Measurements from ENCODE around the gene STK24. TPM values are rescaled to one million over a fixed set of nuclear protein-coding genes. Genes with fewer than 3 reads are reported as not detected.

STK24 gene
- total RNA-seq, 4 donors from 2014 or later: 29.7 to 73.5 (median 62.6) TPM

DNA sequence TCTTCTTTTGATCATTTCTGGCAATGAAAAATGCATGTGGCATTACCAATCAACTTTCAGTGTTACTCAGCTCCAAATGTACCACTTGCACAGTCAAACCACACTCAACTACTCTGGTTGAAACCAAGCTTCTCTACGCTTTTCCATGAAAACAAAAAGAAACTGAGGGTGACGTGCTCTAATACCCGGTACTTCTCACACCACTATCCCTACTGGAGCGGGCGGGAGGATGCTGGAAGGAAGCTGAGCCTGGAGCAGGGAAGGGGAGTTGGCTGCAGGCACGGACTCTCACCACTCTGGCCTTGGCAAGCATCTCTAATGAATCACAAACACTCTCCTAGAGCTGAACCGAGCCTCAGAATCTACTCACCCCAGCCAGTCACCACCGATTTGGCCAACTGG, 48.2 kb downstream of the STK24 start:
- no peak for DNase-seq
- Histone ChIP-seq H3K9me3 (no peaks in the 10 kb centered on the region), H3K4me1 (peaks cover 0 to 5% of the 10 kb centered on the region in 2 donors), H3K4me3 (no peak overlapping the region), H3K27me3 (no peaks in the 10 kb centered on the region), H3K27ac (no peak overlapping the region), H3K36me3 (no peaks in the 10 kb centered on the region)
- TF ChIP-seq, protein P1, sequence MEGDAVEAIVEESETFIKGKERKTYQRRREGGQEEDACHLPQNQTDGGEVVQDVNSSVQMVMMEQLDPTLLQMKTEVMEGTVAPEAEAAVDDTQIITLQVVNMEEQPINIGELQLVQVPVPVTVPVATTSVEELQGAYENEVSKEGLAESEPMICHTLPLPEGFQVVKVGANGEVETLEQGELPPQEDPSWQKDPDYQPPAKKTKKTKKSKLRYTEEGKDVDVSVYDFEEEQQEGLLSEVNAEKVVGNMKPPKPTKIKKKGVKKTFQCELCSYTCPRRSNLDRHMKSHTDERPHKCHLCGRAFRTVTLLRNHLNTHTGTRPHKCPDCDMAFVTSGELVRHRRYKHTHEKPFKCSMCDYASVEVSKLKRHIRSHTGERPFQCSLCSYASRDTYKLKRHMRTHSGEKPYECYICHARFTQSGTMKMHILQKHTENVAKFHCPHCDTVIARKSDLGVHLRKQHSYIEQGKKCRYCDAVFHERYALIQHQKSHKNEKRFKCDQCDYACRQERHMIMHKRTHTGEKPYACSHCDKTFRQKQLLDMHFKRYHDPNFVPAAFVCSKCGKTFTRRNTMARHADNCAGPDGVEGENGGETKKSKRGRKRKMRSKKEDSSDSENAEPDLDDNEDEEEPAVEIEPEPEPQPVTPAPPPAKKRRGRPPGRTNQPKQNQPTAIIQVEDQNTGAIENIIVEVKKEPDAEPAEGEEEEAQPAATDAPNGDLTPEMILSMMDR (IDR thresholded peaks at IDR 0.05): no peak
- no peak for TF ChIP-seq POLR2A (IDR thresholded peaks at IDR 0.05)
- intact Hi-C loops (cut with DNase I; ENCODE audit: low total_unique reads): no loop called here

DNA sequence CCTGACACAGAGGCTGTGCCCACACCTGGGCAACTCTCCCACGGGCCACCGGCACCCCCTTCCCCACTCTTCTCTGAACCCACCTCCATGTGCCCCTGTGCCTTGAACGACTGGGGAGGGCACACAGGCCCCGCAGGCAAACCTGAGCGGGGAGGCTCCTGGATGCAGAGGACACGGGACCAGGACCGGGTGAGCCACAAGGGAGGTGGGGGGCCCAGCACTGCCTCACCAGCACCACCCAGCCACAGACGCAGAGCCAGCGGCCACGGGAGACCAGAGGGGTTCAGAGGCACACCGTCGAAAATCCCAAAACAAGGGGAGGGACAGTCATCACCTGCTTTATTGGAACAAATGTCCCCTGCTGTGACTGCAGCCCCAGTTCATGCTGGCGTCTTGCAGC, 49.4 kb downstream of the STK24 start:
- intact Hi-C loops (cut with DNase I; ENCODE audit: low total_unique reads): no loop called here
- peaks cover 9 to 17% of the 10 kb centered on the region in 2 donors for H3K4me1 ChIP-seq

GRCh38 chr13:98526182-98526512, 50.8 kb downstream of the STK24 start:
- no peak for DNase-seq
- TF ChIP-seq, protein P1 (IDR thresholded peaks at IDR 0.05): no peak
- TF ChIP-seq POLR2A (IDR thresholded peaks at IDR 0.05): no peak
- H3K27ac ChIP-seq: no peak overlapping the region
- intact Hi-C loops (cut with DNase I; ENCODE audit: low total_unique reads): no loop called here
- no peak overlapping the region for H3K4me3 ChIP-seq
- peaks cover 9 to 18% of the 10 kb centered on the region in 2 donors for H3K4me1 ChIP-seq
- H3K27me3 ChIP-seq: no peaks in the 10 kb centered on the region
- no peaks in the 10 kb centered on the region for H3K36me3 ChIP-seq
- no peaks in the 10 kb centered on the region for H3K9me3 ChIP-seq

More for the DNA sequence above, 49.4 kb downstream of the STK24 start:
- H3K27ac ChIP-seq: no peak overlapping the region
- DNase-seq: no peak
- no peaks in the 10 kb centered on the region for H3K36me3 ChIP-seq
- no peaks in the 10 kb centered on the region for H3K9me3 ChIP-seq
- TF ChIP-seq, protein P1 (IDR thresholded peaks at IDR 0.05): no peak
- no peak for TF ChIP-seq POLR2A (IDR thresholded peaks at IDR 0.05)
- no peak overlapping the region for H3K4me3 ChIP-seq
- H3K27me3 ChIP-seq: no peaks in the 10 kb centered on the region

- H3K27me3 ChIP-seq: no peaks in the 10 kb centered on the region
- no peaks in the 10 kb centered on the region for H3K9me3 ChIP-seq
- no peak overlapping the region for H3K27ac ChIP-seq
- DNase-seq: no peak
- TF ChIP-seq, protein P1 (IDR thresholded peaks at IDR 0.05): no peak
- TF ChIP-seq POLR2A (IDR thresholded peaks at IDR 0.05): no peak
- H3K36me3 ChIP-seq: no peaks in the 10 kb centered on the region
- intact Hi-C loops (cut with DNase I; ENCODE audit: low total_unique reads): no loop called here
- H3K4me3 ChIP-seq: no peak overlapping the region
- H3K4me1 ChIP-seq: peaks cover 9 to 18% of the 10 kb centered on the region in 2 donors
These were observed 51.3 kb downstream of the STK24 start for GRCh38 chr13:98525456-98526181.

DNA sequence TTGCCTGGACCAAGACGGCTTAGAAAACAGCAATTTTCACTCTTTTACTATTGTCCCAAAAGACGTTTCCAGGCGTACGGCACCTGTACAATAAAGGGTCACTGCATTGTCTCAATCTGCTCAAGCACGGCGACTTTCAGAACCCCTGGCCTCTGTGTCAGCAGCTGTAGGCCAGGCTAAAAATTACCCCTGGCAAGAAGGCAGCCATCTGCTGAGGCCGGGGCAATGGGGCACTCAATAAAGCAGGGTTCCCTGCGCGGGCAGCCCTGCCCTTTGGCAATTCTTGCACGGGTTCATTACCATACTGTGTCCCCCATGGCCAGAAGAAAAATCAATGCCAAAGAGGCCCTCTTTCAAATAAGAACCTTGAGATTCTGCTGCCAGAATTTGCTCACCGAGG, 52.1 kb downstream of the STK24 start:
- DNase-seq: no peak
- Histone ChIP-seq H3K27ac (no peak overlapping the region), H3K4me1 (peaks cover 9 to 18% of the 10 kb centered on the region in 2 donors), H3K36me3 (no peaks in the 10 kb centered on the region), H3K9me3 (no peaks in the 10 kb centered on the region), H3K4me3 (no peak overlapping the region), H3K27me3 (no peaks in the 10 kb centered on the region)
- intact Hi-C loops (cut with DNase I; ENCODE audit: low total_unique reads): no loop called here
- TF ChIP-seq, protein P1 (IDR thresholded peaks at IDR 0.05): no peak
- TF ChIP-seq POLR2A (IDR thresholded peaks at IDR 0.05): no peak
